Stimulated activated CD8-positive, alpha-beta memory T cell treated with anti-CD3 and anti-CD28 coated beads, Interleukin-7, amount 100 ng/mL, for 48 hours (primary cell): ENCODE measurements around the gene NPR1.
"Not testable (repeated sequence)": the region's sequence is repeated elsewhere in the genome, so short reads cannot be mapped to it uniquely, and the experiment has no call there.

Source experiments
- DNase-seq, 2 donors: peaks; one replicate each; pipeline ENCODE4 v3.0.0-alpha.2; 2020; ENCODE audit warnings: low read depth in 1 of 2; ENCODE audit errors: extremely low read depth in 1 of 2

The NPR1 gene

DNA sequence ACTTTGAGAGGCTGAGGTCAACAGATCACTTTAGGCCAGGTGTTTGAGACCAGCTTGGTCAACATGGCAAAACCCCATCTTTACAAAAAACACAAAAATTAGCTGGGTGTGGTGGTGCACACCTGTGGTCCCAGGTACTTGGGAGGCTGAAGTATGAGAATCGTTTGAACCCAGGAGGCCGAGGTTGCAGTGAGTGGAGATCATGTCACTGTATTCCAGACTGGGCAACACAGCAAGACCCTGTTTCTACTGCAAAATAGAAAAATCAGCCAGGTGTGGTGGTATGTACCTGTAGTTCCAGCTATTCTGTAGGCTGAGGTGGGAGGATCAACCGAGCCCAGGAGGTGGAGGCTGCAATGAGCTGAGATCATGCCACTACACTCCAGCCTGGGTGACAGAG is 45.2 kb downstream of the NPR1 start:
- no peak for DNase-seq

DNA sequence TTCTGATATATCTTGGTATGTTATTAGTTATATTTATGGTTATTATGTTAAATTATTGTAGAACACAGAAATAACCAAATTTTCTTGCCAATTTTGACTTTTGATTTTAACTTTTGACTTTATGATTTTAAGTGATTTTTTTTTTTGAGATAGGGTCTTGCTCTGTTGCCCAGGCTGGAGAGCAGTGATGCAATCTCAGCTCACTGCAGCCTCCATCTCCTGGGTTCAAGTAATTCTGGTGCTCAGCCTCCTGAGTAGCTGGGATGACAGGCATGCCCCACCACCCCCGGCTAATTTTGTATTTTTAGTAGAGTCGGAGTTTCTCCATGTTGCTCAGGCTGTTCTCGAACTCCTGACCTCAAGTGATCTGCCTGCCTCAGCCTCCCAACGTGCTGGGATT is 46.1 kb downstream of the NPR1 start:
- DNase-seq: not testable (repeated sequence)

DNA sequence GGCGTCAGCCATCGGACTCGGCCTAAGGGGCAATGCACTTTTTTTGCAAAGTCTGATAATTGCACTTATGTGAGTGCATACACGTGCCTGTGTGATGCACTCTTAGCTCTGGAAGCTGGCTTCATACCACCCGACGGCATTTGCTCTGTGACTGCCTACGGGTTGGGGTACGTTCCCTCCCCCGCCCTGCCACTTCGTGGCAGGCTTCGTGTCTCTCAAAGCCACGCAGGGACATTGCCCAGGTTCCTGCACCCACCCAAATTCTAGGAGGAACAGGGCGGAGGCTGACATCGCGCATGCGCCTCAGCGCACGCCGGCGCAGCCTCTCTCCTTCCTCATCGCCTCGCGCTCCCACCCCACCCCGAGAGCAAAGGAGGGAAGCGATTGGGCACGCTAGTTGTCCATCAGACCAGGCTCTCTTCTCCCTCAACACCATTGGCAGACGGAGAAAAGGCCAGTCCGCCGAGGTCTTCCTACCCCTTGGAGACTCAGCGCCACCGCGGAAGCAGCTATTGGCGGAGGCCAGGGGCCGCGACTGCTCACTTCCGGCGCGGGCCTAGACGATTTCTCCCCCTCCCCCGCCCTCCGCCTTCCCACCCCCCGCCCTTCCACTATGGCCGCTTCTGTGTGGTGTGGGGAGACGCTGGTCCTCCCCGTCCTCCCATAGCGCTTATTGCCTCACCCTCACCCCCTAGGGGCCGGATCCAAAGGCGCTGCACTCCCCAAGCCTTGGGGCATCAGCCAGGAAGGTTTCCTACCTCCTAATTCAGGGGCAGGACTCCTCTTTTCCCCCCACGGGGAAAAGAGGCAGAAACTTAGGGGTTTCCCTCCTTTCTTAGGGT is 49.2 kb downstream of the NPR1 start, which contains the start of gene INTS3:
Gene INTS3, plus strand, starts transcription at position 588 of the 842 bp plus-strand sequence. CDS start 585 bp downstream, outside the sequence.
- peak; percentile 95 to 100 for DNase-seq

- DNase-seq: no peak
These were observed 50.0 kb downstream of the NPR1 start for GRCh38 chr1:153728305-153729066.

GRCh38 chr1:153730468-153730988 is 52.0 kb downstream of the NPR1 start:
- no peak for DNase-seq

- DNase-seq: no peak
These were observed 55.5 kb downstream of the NPR1 start for GRCh38 chr1:153733970-153734369.

DNA sequence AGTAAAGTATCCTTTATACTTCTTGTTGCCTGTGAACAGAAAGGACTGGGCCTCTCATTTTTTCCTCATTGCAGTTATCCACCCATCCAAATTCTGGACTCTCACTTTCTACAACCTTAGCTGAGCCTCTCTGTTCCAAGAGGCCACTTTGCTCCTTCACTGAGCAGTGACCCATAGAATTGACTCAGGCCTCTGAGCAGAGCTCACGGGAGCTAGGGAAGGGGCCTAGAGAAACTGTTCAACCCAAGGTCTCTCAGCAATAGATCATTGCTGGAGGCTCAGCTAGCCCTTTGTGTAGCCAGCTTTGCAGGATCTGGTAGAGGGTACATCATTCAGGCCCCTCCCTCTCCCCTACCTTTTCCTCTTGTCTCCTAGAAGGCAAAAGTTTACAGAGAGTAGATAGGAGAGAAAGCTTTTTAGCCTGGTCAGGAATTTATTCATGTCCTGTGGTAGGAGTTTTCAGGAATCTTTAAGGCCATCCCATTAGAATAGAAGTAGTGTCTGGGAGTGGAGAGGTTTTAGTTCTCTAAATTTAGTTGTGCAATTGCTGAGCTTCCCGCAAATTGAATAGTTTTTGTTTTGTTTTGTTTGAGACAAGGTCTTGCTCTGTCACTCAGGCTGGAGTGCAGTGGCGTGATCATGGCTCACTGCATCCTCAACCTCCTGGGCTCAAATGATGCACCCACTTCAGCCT is 56.1 kb downstream of the NPR1 start:
- no peak for DNase-seq

DNA sequence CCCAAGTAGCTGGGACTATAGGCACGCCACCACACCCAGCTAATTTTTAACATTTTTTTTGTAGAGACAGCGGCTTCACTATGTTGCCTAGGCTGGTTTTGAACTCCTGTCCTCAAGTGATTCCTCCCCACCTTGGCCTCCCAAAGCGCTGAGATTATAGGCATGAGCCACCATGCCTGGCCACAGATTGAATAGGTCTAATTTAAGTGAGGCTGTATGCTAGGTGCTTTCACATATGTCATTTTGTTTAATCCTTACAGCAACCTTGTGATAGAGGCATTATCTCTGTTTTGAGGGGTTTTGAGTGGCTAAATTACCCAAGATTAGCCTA is 56.6 kb downstream of the NPR1 start:
- no peak for DNase-seq

- no peak for DNase-seq
These were observed 63.5 kb downstream of the NPR1 start for GRCh38 chr1:153741986-153742385.

DNA sequence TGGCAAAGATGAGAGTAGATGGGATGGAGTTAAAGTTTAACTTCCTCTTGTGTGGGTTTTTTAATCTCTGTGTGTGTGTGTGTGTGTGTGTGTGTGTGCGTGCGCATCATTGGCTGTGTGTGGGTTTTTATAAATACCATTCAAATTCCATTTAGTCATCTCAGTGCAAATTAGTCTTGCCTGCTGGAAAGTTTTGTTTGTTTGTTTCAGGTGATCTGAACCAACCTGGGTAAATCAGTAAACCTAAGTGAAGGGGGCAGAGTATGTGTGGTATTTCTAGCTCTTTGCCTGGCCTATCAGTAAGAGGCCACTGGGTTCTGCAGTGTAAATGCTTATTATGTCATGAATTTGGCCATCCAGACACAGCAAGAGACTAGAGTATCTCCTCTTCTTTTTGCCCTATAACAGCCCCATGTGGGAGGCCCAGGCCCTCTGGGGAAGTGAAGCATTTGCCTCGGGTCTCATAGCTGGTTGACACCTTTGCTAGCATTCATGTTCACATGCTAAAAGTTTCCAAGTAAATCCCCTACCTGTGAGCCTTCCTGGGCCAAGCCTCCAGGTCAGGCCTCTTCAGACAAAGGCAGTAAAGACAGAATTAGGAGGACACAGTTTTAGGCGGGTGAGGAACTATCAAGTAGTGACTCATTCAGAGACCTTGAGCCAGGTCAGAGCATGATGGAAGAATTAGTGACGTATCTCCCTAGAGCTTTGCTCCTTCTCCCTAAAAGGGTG is 64.1 kb downstream of the NPR1 start:
- DNase-seq: no peak
